ENCODE results near the gene CALN1.

Gene CALN1

DNA sequence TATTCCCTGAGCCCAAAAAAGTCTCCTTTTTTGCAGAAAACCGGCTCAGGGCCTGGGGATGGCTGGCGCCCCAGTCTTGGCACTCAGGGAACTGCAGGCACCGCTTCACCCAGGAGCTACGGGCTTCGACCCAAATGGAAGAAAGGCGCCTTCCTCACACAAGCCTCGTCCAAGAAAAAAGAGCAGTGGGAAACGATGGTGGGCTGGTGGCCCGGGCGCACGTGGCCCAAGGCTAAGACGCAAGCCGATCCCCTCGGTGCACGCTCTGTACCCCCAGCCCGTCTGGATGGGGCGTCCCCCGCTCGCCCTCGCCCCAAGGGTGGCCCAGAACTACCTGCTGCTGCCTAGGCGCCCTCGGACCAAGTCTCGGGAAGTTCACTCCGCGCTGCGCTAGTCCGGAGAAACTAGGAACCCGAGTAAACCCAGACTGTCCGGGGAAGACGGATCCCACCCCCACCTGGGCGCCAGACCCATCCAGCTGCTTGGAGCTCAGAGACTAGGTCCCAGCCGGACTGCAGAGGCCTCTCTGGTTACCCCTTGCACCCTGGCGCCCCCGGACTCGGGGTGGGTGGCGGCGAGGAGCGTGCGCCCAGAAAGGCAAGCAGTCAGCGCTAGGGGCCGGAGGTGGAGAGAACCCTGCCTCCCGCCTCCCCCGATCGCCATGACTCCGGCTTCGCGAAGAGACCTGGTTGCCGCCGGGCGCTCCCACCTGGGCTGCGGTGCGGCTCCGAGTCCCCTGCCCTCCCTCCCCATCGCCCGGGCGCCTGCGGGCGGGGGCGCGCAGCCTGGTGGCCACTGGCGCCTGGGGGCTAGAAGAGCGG is 76.4 kb downstream of the CALN1 start:
- Histone ChIP-seq H3F3A (ENCODE audit: insufficient read depth, low read length) (no peaks in the 10 kb centered on the region), H3K9me2 (replicated peaks; ENCODE audit: insufficient read depth, low read length) (no peaks in the 10 kb centered on the region), H3K27ac (ENCODE audit: low read length) (no peak overlapping the region), H3K4me1 (ENCODE audit: low read length) (no peaks in the 10 kb centered on the region), H3K36me3 (replicated peaks; ENCODE audit: insufficient read depth, low read length) (no peaks in the 10 kb centered on the region), H3K79me2 (ENCODE audit: low read length) (no peaks in the 10 kb centered on the region), H3K9me3 (replicated peaks; ENCODE audit: insufficient read depth, low read length) (no peaks in the 10 kb centered on the region), H3K9ac (ENCODE audit: low read length) (no peak overlapping the region), H4K20me1 (ENCODE audit: insufficient read depth, low read length) (no peaks in the 10 kb centered on the region), H3K4me3 (ENCODE audit: low read length) (no peak overlapping the region), H2AFZ (ENCODE audit: low read length) (no peak overlapping the region), H3K27me3 (replicated peaks; ENCODE audit: insufficient read depth, low read length) (no peaks in the 10 kb centered on the region), H3K4me2 (ENCODE audit: low read depth, low read length) (no peak overlapping the region)
- TF ChIP-seq EZH2phosphoT487 (IDR thresholded peaks at IDR 0.05; ENCODE audit: low read length) (no peak), EZH2 (optimal IDR thresholded peaks at IDR 0.05; ENCODE audit: low read depth, low read length) (no peak)
- TF ChIP-seq, protein P1, sequence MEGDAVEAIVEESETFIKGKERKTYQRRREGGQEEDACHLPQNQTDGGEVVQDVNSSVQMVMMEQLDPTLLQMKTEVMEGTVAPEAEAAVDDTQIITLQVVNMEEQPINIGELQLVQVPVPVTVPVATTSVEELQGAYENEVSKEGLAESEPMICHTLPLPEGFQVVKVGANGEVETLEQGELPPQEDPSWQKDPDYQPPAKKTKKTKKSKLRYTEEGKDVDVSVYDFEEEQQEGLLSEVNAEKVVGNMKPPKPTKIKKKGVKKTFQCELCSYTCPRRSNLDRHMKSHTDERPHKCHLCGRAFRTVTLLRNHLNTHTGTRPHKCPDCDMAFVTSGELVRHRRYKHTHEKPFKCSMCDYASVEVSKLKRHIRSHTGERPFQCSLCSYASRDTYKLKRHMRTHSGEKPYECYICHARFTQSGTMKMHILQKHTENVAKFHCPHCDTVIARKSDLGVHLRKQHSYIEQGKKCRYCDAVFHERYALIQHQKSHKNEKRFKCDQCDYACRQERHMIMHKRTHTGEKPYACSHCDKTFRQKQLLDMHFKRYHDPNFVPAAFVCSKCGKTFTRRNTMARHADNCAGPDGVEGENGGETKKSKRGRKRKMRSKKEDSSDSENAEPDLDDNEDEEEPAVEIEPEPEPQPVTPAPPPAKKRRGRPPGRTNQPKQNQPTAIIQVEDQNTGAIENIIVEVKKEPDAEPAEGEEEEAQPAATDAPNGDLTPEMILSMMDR (IDR thresholded peaks at IDR 0.05; ENCODE audit: low read length) = no peak
- DNase-seq = no peak

DNA sequence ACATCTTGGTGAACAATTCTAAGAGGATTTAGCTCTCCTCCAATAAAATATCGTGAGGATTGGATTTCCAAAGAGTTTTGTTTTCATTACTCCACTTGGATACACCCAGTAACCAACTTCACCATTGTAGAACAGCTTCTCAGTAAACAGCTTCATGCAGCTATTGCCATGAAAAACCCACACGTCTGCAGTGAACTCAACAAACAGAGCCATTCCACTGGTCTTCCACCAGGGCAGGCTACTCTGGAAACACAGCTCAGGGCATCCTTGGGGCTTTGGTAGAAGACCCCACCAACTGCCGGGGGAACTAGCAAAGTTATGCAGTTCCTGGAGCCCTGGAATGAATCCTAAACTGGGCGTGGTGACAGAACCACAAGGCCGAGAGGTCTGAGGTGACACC is 77.4 kb downstream of the CALN1 start:
- Histone ChIP-seq H3K79me2 (ENCODE audit: low read length) (no peaks in the 10 kb centered on the region), H3K27me3 (replicated peaks; ENCODE audit: insufficient read depth, low read length) (no peaks in the 10 kb centered on the region), H3K27ac (ENCODE audit: low read length) (no peak overlapping the region), H3F3A (ENCODE audit: insufficient read depth, low read length) (no peaks in the 10 kb centered on the region), H3K4me2 (ENCODE audit: low read depth, low read length) (no peak overlapping the region), H3K4me3 (ENCODE audit: low read length) (no peak overlapping the region), H3K9ac (ENCODE audit: low read length) (no peak overlapping the region), H4K20me1 (ENCODE audit: insufficient read depth, low read length) (no peaks in the 10 kb centered on the region), H3K36me3 (replicated peaks; ENCODE audit: insufficient read depth, low read length) (no peaks in the 10 kb centered on the region), H3K9me3 (replicated peaks; ENCODE audit: insufficient read depth, low read length) (no peaks in the 10 kb centered on the region), H3K9me2 (replicated peaks; ENCODE audit: insufficient read depth, low read length) (no peaks in the 10 kb centered on the region), H3K4me1 (ENCODE audit: low read length) (no peaks in the 10 kb centered on the region), H2AFZ (ENCODE audit: low read length) (no peak overlapping the region)
- TF ChIP-seq, protein P1 (IDR thresholded peaks at IDR 0.05; ENCODE audit: low read length) = no peak
- no peak for TF ChIP-seq EZH2phosphoT487 (IDR thresholded peaks at IDR 0.05; ENCODE audit: low read length)
- TF ChIP-seq EZH2 (optimal IDR thresholded peaks at IDR 0.05; ENCODE audit: low read depth, low read length) = no peak
- DNase-seq = no peak

DNA sequence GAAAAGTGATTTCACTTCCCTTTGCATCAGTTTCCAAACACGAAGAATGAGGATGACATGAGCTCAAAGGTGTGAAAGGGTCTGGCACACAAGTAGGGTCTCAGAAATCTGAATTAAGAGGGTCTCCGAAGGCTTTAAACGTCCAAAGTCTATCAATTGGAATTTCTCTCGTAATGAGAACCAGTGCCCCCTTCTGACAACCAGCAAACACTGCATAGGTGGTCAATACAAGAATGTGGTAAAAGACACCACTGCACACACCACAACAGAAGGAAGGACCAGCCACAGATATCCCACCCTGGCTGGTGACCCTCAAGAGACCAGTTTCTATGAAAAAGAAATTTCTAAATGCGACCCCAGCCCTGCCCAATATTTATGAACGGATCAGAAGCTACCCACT is 78.1 kb downstream of the CALN1 start:
- Histone ChIP-seq H3F3A (ENCODE audit: insufficient read depth, low read length) (no peaks in the 10 kb centered on the region), H3K4me1 (ENCODE audit: low read length) (no peaks in the 10 kb centered on the region), H3K27me3 (replicated peaks; ENCODE audit: insufficient read depth, low read length) (no peaks in the 10 kb centered on the region), H3K27ac (ENCODE audit: low read length) (no peak overlapping the region), H3K79me2 (ENCODE audit: low read length) (no peaks in the 10 kb centered on the region), H3K36me3 (replicated peaks; ENCODE audit: insufficient read depth, low read length) (no peaks in the 10 kb centered on the region), H3K9ac (ENCODE audit: low read length) (no peak overlapping the region), H3K9me2 (replicated peaks; ENCODE audit: insufficient read depth, low read length) (no peaks in the 10 kb centered on the region), H4K20me1 (ENCODE audit: insufficient read depth, low read length) (no peaks in the 10 kb centered on the region), H3K4me2 (ENCODE audit: low read depth, low read length) (no peak overlapping the region), H2AFZ (ENCODE audit: low read length) (no peak overlapping the region), H3K4me3 (ENCODE audit: low read length) (no peak overlapping the region), H3K9me3 (replicated peaks; ENCODE audit: insufficient read depth, low read length) (no peaks in the 10 kb centered on the region)
- no peak for TF ChIP-seq EZH2phosphoT487 (IDR thresholded peaks at IDR 0.05; ENCODE audit: low read length)
- TF ChIP-seq, protein P1 (IDR thresholded peaks at IDR 0.05; ENCODE audit: low read length) = no peak
- TF ChIP-seq EZH2 (optimal IDR thresholded peaks at IDR 0.05; ENCODE audit: low read depth, low read length) = no peak
- DNase-seq = no peak
